ENCODE measurements around the gene ENPP7.

Gene ENPP7

GRCh38 chr17:79781012-79781650, 50.4 kb downstream of the ENPP7 start:
- DNase-seq: no peak

- DNase-seq: no peak
Observed at GRCh38 chr17:79781736-79782575, 51.2 kb downstream of the ENPP7 start.

- no peak for DNase-seq
Observed at GRCh38 chr17:79783891-79784290, 53.1 kb downstream of the ENPP7 start.

GRCh38 chr17:79784353-79785016, 53.7 kb downstream of the ENPP7 start:
- no peak for DNase-seq

- DNase-seq: no peak
Observed at GRCh38 chr17:79785017-79785899, 54.5 kb downstream of the ENPP7 start.

GRCh38 chr17:79785900-79786810, 55.4 kb downstream of the ENPP7 start:
- DNase-seq: no peak

- DNase-seq: no peak
Observed at GRCh38 chr17:79786930-79787643, 56.3 kb downstream of the ENPP7 start.

GRCh38 chr17:79788455-79788854, 57.7 kb downstream of the ENPP7 start:
- DNase-seq: no peak

GRCh38 chr17:79788989-79789942, 58.5 kb downstream of the ENPP7 start:
- DNase-seq: no peak

GRCh38 chr17:79789943-79790804, 59.4 kb downstream of the ENPP7 start:
- DNase-seq: no peak

GRCh38 chr17:79790805-79791734, 60.3 kb downstream of the ENPP7 start:
- no peak for DNase-seq

- no peak for DNase-seq
Observed at GRCh38 chr17:79791735-79792161, 61.0 kb downstream of the ENPP7 start.

Data from GF-D8 (cell line).